Measurements from ENCODE around the gene TRAF3IP1. TPM values are rescaled to one million over a fixed set of nuclear protein-coding genes. Genes with fewer than 3 reads are reported as not detected.

The TRAF3IP1 gene
- total and polyA plus RNA-seq, 12 donors = 4.0 to 20.4 (median 10.4) TPM

DNA sequence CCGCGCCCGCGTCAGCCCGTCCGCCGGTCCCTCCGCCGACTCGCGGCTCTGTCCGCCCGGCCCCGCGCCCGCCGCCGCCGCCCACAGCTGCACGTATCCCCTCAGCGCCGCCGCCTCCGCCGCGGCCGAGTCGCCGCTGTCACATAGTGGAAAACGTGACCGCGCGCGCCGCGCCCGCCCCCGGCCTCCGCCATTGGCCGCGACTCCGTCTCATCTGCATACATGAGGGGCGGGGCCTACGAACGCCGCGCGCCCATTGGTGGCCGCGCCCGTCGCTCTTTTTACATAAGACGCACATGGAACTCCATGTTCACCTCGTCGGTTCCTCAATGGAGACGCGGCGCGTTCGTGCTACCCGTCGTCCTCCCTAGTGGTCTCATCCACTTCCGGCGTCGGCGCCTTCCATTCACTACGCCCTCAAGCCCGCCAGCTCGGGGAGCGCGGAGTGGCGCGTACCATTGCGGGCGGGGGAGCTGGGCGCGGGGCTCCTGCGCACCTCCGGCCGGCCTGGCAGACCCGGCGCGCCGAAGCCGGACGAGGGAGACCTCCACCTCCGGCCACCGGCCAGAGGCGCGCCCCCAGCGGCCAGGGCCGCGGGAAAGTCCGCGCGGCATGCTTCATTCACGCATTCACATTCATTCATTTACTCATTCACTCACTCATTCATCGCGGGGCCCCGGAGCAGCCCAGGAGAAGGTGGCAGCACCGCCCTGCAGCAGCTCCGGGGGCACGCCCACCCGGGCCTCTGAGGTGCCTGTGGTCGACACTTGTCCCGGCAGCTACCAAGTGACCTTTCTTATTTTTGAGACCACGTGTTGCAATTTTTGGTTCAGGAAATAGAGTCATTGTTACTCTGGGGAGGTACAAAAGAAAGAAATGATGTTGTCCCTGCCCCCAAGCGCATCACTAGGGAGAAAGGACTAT lies 31.4 kb upstream of the TRAF3IP1 start:
- H3K36me3 ChIP-seq = no peaks in the 10 kb centered on the region
- H3K27me3 ChIP-seq = no peaks in the 10 kb centered on the region
- DNase-seq = peak; percentile 97 to 99
- H3K4me3 ChIP-seq = peak overlapping the region; percentile 40 to 99 (median 79)
- H3K27ac ChIP-seq = peak overlapping the region; percentile 55 to 97 (median 90)
- TF ChIP-seq, protein P1, sequence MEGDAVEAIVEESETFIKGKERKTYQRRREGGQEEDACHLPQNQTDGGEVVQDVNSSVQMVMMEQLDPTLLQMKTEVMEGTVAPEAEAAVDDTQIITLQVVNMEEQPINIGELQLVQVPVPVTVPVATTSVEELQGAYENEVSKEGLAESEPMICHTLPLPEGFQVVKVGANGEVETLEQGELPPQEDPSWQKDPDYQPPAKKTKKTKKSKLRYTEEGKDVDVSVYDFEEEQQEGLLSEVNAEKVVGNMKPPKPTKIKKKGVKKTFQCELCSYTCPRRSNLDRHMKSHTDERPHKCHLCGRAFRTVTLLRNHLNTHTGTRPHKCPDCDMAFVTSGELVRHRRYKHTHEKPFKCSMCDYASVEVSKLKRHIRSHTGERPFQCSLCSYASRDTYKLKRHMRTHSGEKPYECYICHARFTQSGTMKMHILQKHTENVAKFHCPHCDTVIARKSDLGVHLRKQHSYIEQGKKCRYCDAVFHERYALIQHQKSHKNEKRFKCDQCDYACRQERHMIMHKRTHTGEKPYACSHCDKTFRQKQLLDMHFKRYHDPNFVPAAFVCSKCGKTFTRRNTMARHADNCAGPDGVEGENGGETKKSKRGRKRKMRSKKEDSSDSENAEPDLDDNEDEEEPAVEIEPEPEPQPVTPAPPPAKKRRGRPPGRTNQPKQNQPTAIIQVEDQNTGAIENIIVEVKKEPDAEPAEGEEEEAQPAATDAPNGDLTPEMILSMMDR (IDR thresholded peaks at IDR 0.05) = peak in 7 of 9 donors; percentile 30 to 62 (median 34)
- ATAC-seq = peak; percentile 83 to 93 (median 89)
- intact Hi-C loops (cut with DNase I) = loop anchor here in 3 of 10 donors (1.0 to 2.0 kb wide), 2 partner anchors 31 to 32 kb away; partner anchors contain the start of gene TRAF3IP1 (in 3 of the 3)
- H3K4me1 ChIP-seq = peaks cover 2 to 62% (median 48%) of the 10 kb centered on the region in 9 donors
- H3K9me3 ChIP-seq = no peaks in the 10 kb centered on the region
- 0 to 1% methylated on average over 99 to 108 of the region's 108 CpGs for WGBS, 2 donors

DNA sequence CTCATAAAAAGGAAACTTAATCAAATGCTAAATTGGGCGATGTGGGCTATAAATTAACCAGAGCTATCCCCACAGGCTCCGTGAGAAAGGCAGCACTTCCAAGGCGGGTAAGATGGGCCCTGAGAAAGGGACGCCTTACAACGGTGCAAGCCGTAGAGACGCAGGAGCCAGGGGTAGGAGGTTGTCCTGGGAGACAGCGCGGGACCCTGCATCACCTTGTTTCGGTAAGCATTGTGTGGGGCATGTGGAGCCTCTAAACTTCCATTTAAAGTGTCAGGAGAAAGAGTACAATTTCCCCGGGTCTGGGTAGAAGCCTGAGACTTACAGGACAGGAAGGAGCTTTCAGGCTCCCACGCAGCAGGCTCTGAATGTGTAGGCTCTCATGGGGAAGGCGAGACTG lies 30.7 kb upstream of the TRAF3IP1 start:
- TF ChIP-seq, protein P1 (IDR thresholded peaks at IDR 0.05) = no peak
- intact Hi-C loops (cut with DNase I) = loop anchor here in 3 of 10 donors (1.0 to 2.0 kb wide), 2 partner anchors 31 kb away; partner anchors contain the start of gene TRAF3IP1 (in 3 of the 3)
- Histone ChIP-seq H3K9me3 (no peaks in the 10 kb centered on the region), H3K4me1 (peaks cover 2 to 56% (median 48%) of the 10 kb centered on the region in 9 donors), H3K27ac (peak overlapping the region in 9 of 10 donors; percentile 71 to 97 (median 90)), H3K27me3 (no peaks in the 10 kb centered on the region), H3K4me3 (peak overlapping the region in 8 of 10 donors; percentile 67 to 99 (median 79)), H3K36me3 (no peaks in the 10 kb centered on the region)
- ATAC-seq (no peak), DNase-seq (no peak)
- WGBS, 2 donors = 24 to 26% methylated on average over 13 of the region's 13 CpGs

DNA sequence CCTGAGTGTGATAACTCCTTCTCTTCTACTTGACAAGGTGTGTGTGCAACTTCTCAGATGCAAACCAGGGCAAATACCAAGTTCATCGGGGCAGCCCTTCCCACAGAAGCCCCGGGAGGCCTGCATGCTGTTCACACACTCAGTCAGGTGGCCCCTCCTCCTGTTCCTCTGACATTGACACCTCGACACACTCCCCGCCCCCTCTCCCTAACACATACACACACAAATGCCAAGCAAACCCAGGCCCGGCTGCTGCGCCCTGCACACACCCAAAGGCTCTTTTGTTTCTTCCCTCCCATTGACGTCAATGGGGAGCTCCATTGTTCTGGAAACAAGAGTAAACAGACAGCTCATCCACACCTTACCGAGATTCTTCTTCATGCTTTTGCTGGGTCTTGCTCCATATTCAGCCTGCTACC lies 30.2 kb upstream of the TRAF3IP1 start:
- Histone ChIP-seq H3K27me3 (no peaks in the 10 kb centered on the region), H3K4me1 (peaks cover 2 to 50% (median 45%) of the 10 kb centered on the region in 9 donors), H3K9me3 (no peaks in the 10 kb centered on the region), H3K4me3 (peak overlapping the region in 2 of 10 donors; percentile 97 to 99), H3K27ac (peak overlapping the region in 8 of 10 donors; percentile 71 to 97 (median 90)), H3K36me3 (no peaks in the 10 kb centered on the region)
- ATAC-seq (peak in 4 of 8 donors; percentile 13 to 60 (median 20)), DNase-seq (peak; percentile 32 to 75)
- TF ChIP-seq, protein P1 (IDR thresholded peaks at IDR 0.05) = no peak
- 46 to 47% methylated on average over 8 of the region's 8 CpGs for WGBS, 2 donors
- intact Hi-C loops (cut with DNase I) = no loop called here

DNA sequence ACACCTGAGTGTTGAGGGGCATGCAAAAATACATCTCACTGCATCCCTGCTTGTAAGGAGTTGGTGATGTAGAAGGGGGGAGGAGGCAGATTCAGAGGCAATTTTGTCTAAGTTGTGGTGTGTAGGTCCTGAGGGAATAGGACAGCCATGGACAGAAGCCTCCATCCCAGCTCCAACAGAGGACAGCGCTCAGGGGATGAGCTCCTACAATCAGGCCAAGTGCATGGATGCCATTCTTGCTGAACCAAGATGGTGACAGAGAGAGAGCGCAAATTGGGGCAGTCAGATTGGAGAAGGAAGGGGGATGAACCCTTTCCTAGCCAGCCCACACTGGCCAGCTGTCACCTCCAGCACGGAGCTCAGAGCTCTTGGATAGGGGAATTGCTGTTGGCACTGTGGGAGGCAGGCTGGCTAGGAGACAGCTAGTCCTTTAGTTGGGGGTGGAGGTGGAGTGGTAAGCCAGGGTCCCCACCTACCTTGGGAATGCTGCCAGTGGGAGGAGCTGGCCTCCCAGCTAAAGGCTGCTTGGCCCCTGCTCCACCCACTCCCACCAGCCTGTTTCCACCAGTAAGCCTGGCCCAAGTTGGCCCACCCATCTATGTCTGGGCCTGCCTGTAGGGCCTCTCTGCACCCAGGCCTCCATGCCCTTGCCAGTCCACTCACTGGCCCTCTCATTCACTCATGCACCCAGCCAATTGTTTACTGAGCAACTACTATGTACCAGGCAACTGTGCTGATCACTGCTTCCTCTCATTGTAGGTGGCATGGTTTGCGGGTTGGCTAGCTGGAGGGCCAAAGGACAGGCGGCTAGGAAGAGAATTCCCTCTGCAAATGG lies 29.4 kb upstream of the TRAF3IP1 start:
- intact Hi-C loops (cut with DNase I) = no loop called here
- DNase-seq (no peak), ATAC-seq (no peak)
- Histone ChIP-seq H3K27me3 (no peaks in the 10 kb centered on the region), H3K4me1 (peaks cover 0 to 42% (median 36%) of the 10 kb centered on the region in 9 donors), H3K27ac (peak overlapping the region in 6 of 10 donors; percentile 1 to 97 (median 36)), H3K9me3 (no peaks in the 10 kb centered on the region), H3K36me3 (no peaks in the 10 kb centered on the region), H3K4me3 (no peak overlapping the region)
- WGBS, 2 donors = 92 to 94% methylated on average over 5 of the region's 5 CpGs
- TF ChIP-seq, protein P1 (IDR thresholded peaks at IDR 0.05) = no peak
